Mammary epithelial cell (primary cell): ENCODE results near the gene IL12A.

Experiments used
- CTCF ChIP-seq, 2 donors: IDR thresholded peaks in 1 of 2; conservative IDR thresholded peaks in 1 of 2; 2 replicates each; pipeline ENCODE4 v1.5.1; 2011 to 2012; ENCODE audit warnings: inconsistent platforms in 2 of 2, low read length in 2 of 2, mild to moderate bottlenecking in 2 of 2, control low read depth in 1 of 2, low read depth in 1 of 2; ENCODE audit not compliant: insufficient read depth in 1 of 2; ENCODE audit errors: extremely low read depth in 1 of 2
- EZH2 ChIP-seq: IDR thresholded peaks from 2 replicates; pipeline ENCODE4 v1.6.1; 2012; ENCODE audit warnings: low read length, inconsistent platforms, borderline replicate concordance

GRCh38 chr3:159978918-159979703 lies 9.5 kb upstream of the IL12A start:
- TF ChIP-seq CTCF (conservative IDR thresholded peaks at IDR 0.05 in 1 of 2, IDR thresholded peaks at IDR 0.05 in 1 of 2; ENCODE audit: extremely low read depth in 1 of 2, insufficient read depth in 1 of 2, low read depth in 1 of 2, low read length in 2 of 2): no peak
- no peak for TF ChIP-seq EZH2
